Tibial nerve (tissue), 4 donors: ENCODE results near the gene ARF3.

Source experiments
- CTCF ChIP-seq, 5 experiments: fragments of 200-600 bp in 3 of 5; fragments of 450-650 bp in 2 of 5; sonication (generic) in 3 of 5; IDR thresholded peaks; one replicate each; pipeline ENCODE4 v1.5.1; 2016 to 2019; ENCODE audit warnings: antibody characterized with exemption in 5 of 5, mild to moderate bottlenecking in 3 of 5, moderate library complexity in 2 of 5
- EP300 ChIP-seq, 2 donors: sonication (generic); formaldehyde crosslinking; IDR thresholded peaks; one replicate each; pipeline ENCODE4 v1.6.1; 2017; ENCODE audit warnings: antibody characterized with exemption in 2 of 2, mild to moderate bottlenecking in 1 of 2
- POLR2A ChIP-seq, 2 donors: fragments of 450-650 bp; IDR thresholded peaks; one replicate each; pipeline ENCODE4 v1.6.1; 2017; ENCODE audit warnings: antibody characterized with exemption in 2 of 2, mild to moderate bottlenecking in 2 of 2, moderate library complexity in 2 of 2

GRCh38 chr12:48907245-48907644 lies 50.0 kb downstream of the ARF3 start:
- no peak for TF ChIP-seq POLR2A (IDR thresholded peaks at IDR 0.05)
- TF ChIP-seq CTCF (IDR thresholded peaks at IDR 0.05), result no peak
- no peak for TF ChIP-seq EP300 (IDR thresholded peaks at IDR 0.05)
